ENCODE results near the gene SH2D1B. TPM values are rescaled to one million over a fixed set of nuclear protein-coding genes. Genes with fewer than 3 reads are reported as not detected.
"Not testable (repeated sequence)": the region's sequence is repeated elsewhere in the genome, so short reads cannot be mapped to it uniquely, and the experiment has no call there.

Gene SH2D1B
- not detected for total RNA-seq

GRCh38 chr1:162412002-162412401 lies at the start of gene SH2D1B:
Gene SH2D1B (minus strand): TSS chr1:162412136. CDS start chr1:162412016, 120 bp downstream.
- no peak for DNase-seq

GRCh38 chr1:162458236-162458635 lies 46.3 kb upstream of the SH2D1B start:
- DNase-seq, result no peak

- DNase-seq, result no peak
Measured at GRCh38 chr1:162456323-162456722, 44.4 kb upstream of the SH2D1B start.

GRCh38 chr1:162454361-162454760 lies 42.4 kb upstream of the SH2D1B start:
- not testable (repeated sequence) for DNase-seq

GRCh38 chr1:162446946-162447345 lies 35.0 kb upstream of the SH2D1B start:
- DNase-seq, result no peak

GRCh38 chr1:162444903-162445302 lies 33.0 kb upstream of the SH2D1B start:
- DNase-seq, result no peak

GRCh38 chr1:162432977-162433713 lies 21.2 kb upstream of the SH2D1B start:
- not testable (repeated sequence) for DNase-seq

GRCh38 chr1:162430583-162430982 lies 18.6 kb upstream of the SH2D1B start:
- DNase-seq, result no peak

GRCh38 chr1:162422662-162423375 lies 10.9 kb upstream of the SH2D1B start:
- DNase-seq, result no peak

- DNase-seq, result no peak
Measured at GRCh38 chr1:162421258-162422164, 9.6 kb upstream of the SH2D1B start.

GRCh38 chr1:162420120-162420519 lies 8.2 kb upstream of the SH2D1B start:
- DNase-seq, result no peak

- DNase-seq, result not testable (repeated sequence)
Measured at GRCh38 chr1:162419450-162419931, 7.6 kb upstream of the SH2D1B start.

- DNase-seq, result not testable (repeated sequence)
Measured at GRCh38 chr1:162418584-162418983, 6.6 kb upstream of the SH2D1B start.

GRCh38 chr1:162417650-162418049 lies 5.7 kb upstream of the SH2D1B start:
- DNase-seq, result no peak

GRCh38 chr1:162416909-162417308 lies 5.0 kb upstream of the SH2D1B start:
- DNase-seq, result no peak

- DNase-seq, result no peak
Measured at GRCh38 chr1:162416215-162416614, 4.3 kb upstream of the SH2D1B start.

GRCh38 chr1:162407539-162407938 lies 4.4 kb downstream of the SH2D1B start:
- no peak for DNase-seq

- DNase-seq, result no peak
Measured at GRCh38 chr1:162406811-162407210, 5.1 kb downstream of the SH2D1B start.

- no peak for DNase-seq
Measured at GRCh38 chr1:162405800-162406199, 6.1 kb downstream of the SH2D1B start.

- no peak for DNase-seq
Measured at GRCh38 chr1:162404550-162405160, 7.3 kb downstream of the SH2D1B start.

- no peak for DNase-seq
Measured at GRCh38 chr1:162400790-162401355, 11.1 kb downstream of the SH2D1B start.

All from skin of body (tissue), 2 donors.